GM21528 (cell line): ENCODE measurements around the gene KRTAP1-5.
"Not testable (repeated sequence)": the region's sequence is repeated elsewhere in the genome, so short reads cannot be mapped to it uniquely, and the experiment has no call there.

ENCODE experiments used
- ATAC-seq: cut with Tn5 transposase; IDR thresholded peaks from one replicate; pipeline ENCODE4 v1.9.1; 2021; ENCODE audit warnings: mild to moderate bottlenecking, moderate library complexity; ENCODE audit not compliant: unreplicated experiment, low FRiP score

Gene KRTAP1-5

DNA sequence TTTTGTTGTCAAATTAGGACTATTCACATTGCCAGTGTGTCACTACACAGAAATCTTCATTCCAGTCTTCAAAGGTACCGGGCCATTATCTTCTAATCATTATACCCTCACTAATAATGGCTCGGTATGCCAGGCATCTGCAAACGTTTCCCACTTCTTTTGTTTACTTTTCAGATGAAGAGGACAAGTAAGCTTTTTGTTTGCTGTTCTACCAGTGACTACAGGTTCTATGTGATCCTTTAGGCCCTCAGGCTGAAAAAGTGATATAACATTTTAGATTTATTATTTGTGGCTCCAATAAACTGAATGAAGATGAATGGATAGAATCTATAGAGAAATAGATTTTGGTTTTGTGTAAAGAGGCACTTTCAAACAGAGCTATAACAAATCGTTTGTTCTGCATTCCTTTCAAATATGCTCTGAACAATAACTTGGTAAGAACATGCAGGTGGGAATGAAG is 17.7 kb downstream of the KRTAP1-5 start:
- ATAC-seq, result no peak

DNA sequence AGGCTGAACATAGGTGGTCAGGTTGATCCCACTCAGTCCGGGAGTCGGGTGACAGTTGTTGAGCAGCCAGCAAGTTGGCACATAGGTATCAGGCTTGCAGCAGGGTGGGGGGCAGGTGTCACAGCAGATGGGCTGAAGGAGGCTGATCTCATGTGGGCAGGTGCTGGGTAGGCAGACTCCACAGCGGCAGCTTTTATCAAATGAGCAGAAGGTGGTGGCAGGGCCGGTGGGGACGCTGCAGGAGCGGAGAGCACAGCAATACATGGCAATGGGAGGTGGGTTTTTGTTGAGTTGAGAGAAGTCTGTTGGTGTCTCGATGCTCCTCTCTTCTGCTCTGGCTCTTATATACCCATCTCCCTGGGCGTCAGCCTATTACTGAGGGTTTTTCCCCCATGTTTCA is 18.2 kb downstream of the KRTAP1-5 start, which contains the start of gene KRTAP3-1:
Gene KRTAP3-1, minus strand, starts transcription at position 318 of the 400 bp plus-strand sequence. Its CDS starts 54 bp downstream, at position 264.
- ATAC-seq, result no peak

- ATAC-seq, result no peak
Observed at GRCh38 chr17:41004397-41004796, 22.6 kb downstream of the KRTAP1-5 start.

DNA sequence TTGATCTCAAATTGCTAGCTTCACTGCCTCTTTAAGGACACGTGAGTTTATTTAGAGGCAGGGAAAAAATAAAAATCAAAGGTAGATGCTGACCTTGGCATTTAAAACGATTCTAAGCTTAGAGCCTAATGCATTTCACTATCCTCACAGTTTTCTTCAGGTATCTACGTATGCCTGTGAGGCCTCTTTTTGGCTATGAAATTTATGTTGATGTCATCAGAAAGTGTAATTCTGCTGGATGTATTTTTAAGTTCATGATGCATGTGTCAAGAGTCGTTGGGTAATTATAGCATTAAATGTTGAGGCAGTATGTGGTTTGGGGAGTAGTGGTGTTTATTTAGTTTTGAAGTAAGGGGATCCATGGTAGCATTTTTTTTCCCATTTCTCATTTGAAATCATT is 23.1 kb downstream of the KRTAP1-5 start:
- no peak for ATAC-seq

DNA sequence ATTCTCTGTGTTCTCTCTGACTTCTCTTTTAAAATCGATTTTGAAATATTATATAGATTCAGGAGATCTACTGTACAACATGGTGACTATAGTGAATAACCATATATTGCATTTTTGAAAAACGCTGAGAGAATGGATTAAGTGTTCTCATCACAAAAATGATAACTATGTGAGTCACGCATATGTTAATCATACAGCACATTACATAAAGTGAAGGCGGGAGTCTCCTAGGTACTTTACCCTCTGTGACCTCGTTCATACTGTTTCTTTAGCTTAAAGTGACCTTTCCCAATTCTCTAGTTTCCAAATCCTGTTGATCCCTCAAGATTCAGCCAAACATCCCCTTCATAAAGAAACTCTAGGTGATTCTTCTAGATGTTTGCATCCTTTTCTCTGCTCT is 24.2 kb downstream of the KRTAP1-5 start:
- ATAC-seq, result no peak

DNA sequence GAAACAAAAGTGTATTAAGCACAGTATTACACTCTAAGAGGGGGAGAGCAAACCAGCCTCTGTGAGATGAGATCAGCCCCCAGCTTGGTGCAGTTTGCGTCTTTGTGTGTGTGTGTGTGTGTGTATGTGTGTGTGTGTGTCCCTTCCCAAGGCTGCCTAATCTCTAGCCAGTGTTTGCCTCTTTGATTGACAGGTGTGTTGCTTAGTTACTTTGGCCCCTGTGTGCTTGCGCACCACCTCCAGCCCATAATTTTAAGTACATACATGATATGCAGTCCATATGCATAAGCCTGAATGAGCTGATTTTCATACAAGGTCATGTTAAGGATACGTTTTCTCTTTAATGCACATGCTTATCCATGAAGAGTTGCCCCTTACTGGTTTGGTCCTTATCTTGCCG is 25.2 kb downstream of the KRTAP1-5 start:
- ATAC-seq, result no peak

DNA sequence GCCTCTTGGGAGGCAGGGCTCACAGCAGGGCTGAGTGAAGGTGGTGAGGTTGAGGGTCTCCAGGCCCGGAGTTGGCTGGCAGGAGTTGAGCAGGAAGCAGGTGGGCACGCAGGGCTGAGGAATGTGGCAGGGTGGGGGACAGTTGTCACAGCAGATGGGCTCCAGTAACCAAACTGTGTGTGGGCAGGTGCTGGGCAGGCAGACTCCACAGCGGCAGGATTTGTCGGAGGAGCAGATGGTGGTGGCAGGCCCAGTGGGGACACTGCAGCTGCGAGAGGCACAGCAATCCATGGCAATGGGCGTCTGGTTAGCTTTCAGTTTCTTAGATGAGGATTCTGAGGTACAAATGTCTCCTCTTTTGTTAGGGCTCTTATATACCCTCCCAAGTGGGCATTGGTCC is 27.4 kb downstream of the KRTAP1-5 start, which contains the start of gene KRTAP3-2:
Gene KRTAP3-2, minus strand, starts transcription at position 344 of the 400 bp plus-strand sequence. Its CDS starts 53 bp downstream, at position 291.
- not testable (repeated sequence) for ATAC-seq

GRCh38 chr17:40997361-40997760 is 29.6 kb downstream of the KRTAP1-5 start:
- ATAC-seq, result no peak

- no peak for ATAC-seq
Observed at GRCh38 chr17:40996829-40997228, 30.2 kb downstream of the KRTAP1-5 start.

DNA sequence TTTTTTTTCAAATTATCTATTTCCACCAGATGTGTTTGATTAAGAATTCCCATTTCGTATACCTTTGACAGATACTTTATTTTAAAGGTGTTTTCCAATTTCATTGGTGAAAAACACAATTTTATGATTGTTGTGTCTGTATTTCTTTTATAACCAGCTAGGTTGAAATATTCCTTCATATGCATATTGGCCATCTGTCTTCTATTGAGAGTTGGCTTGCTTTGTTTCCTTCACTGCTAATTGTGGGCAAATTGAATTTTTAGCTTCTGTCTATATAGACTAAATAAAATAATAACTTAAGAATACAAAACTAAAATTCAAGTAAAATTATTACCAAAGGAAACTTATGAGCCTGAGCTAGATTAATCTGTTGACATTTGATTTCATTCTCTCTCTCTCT is 31.9 kb downstream of the KRTAP1-5 start:
- ATAC-seq, result no peak

DNA sequence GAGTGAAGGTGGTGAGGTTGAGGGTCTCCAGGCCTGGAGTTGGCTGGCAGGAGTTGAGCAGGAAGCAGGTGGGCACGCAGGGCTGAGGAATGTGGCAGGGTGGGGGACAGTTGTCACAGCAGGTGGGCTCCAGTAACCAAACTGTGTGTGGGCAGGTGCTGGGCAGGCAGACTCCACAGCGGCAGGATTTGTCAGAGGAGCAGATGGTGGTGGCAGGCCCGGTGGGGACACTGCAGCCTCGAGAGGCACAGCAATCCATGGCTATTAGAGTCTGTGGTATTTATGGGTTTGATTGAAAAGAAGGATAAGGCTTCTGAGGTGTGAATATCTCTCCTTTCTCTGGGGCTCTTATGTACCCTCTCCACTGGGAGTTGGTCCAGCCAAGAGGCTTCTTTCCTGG is 33.2 kb downstream of the KRTAP1-5 start, which contains the start of gene KRTAP3-3:
Gene KRTAP3-3, minus strand, starts transcription at position 326 of the 400 bp plus-strand sequence. Its CDS starts 67 bp downstream, at position 259.
- ATAC-seq, result no peak

- no peak for ATAC-seq
Observed at GRCh38 chr17:40993084-40993483, 33.9 kb downstream of the KRTAP1-5 start.

- no peak for ATAC-seq
Observed at GRCh38 chr17:40992666-40993065, 34.3 kb downstream of the KRTAP1-5 start.

- no peak for ATAC-seq
Observed at GRCh38 chr17:40986920-40987319, 40.1 kb downstream of the KRTAP1-5 start.

GRCh38 chr17:40984226-40984625 is 42.8 kb downstream of the KRTAP1-5 start, which contains the start of gene KRT40:
Gene KRT40, minus strand, starts transcription at chr17:40984326. Its CDS starts 53 bp downstream, at chr17:40984273.
- no peak for ATAC-seq

DNA sequence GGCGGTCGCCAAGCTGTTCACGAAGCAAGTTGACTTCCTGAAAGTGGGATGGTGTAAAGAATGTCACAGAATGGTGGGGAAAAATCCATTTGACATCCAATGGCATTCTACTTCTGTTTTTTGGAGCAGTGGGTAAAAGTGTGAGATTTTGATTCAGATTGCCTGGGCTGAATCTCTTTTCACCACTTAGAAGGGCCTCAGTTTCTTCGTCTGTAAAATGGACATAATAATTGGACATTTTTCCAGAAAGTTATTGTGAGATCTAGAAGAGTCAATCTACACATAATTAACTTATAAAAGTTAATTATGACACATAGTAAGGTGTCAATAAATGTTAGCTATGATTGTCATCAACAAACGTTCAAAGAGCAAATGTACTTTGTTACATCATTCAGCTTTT is 45.9 kb downstream of the KRTAP1-5 start:
- no peak for ATAC-seq

DNA sequence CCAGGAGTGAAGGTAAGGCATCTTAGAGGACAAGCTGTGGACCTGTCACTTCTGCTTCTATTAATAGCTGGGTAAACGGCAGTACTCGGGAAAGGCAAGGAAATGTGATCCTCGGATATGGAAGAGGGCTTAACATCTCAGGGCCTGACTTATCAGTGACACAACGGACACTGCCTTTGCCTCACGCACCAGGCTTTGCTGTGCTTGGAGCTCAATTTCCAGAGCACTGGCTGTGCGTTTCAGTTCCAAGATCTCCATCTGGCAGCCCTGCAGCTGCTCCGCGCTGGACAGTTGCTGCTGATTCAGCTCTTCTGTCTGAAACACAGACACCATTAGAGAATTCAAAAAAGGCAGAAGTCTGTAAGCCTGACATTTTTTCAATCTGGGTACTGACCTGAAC is 46.4 kb downstream of the KRTAP1-5 start:
- no peak for ATAC-seq

GRCh38 chr17:40980117-40980516 is 46.9 kb downstream of the KRTAP1-5 start:
- no peak for ATAC-seq

DNA sequence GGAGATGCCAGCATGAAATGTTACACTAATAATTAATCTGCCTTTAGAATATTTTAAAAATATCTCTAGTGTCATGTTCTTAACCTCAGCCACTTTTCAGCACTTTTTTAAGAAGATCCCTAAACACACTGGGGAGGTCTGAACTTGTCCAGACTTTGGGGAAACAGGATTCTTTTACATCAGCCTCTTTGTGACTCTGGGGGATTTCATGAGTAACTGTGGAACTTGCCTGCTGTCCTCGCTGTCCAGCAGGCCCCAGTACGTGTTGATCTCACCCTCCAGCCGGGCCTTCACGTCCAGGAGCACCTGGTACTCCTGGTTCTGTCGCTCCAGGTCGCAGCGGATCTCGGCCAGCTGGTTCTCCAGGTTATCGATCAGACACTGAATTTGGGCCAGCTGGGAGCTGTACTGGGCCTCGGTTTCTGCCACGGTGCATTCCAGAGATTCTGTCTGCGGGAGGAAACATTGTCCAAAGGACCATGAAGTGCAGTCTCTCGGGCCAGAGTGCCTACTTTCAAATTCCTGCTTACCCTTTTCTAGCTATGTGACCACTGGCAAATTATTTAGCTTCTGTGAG is 48.3 kb downstream of the KRTAP1-5 start:
- ATAC-seq, result no peak
